ENCODE data around the gene PRG3.

DNA sequence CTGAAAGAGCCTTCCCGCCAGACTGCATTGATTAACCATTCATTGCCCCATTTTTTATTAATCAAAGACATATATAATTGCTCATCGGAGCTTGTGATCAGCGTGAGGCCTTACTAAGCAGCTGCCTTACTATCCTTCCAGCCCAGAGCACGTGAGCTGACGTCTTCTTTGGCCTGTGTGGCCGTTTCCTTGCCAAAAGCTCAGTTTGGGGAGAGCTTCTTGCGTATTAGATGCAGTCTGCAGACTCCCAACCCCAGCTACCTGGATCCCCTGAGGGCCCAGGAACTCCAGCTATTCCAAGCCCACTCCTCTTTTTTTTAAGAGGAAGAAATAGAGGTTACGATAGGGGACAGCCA lies 46.8 kb upstream of the PRG3 start:
- TF ChIP-seq POLR2AphosphoS5 (IDR thresholded peaks at IDR 0.05) (peak in 1 of 3 donors; percentile 22), POLR2A (IDR thresholded peaks at IDR 0.05) (no peak), EP300 (IDR thresholded peaks at IDR 0.05) (no peak)
- TF ChIP-seq, protein P1, sequence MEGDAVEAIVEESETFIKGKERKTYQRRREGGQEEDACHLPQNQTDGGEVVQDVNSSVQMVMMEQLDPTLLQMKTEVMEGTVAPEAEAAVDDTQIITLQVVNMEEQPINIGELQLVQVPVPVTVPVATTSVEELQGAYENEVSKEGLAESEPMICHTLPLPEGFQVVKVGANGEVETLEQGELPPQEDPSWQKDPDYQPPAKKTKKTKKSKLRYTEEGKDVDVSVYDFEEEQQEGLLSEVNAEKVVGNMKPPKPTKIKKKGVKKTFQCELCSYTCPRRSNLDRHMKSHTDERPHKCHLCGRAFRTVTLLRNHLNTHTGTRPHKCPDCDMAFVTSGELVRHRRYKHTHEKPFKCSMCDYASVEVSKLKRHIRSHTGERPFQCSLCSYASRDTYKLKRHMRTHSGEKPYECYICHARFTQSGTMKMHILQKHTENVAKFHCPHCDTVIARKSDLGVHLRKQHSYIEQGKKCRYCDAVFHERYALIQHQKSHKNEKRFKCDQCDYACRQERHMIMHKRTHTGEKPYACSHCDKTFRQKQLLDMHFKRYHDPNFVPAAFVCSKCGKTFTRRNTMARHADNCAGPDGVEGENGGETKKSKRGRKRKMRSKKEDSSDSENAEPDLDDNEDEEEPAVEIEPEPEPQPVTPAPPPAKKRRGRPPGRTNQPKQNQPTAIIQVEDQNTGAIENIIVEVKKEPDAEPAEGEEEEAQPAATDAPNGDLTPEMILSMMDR (IDR thresholded peaks at IDR 0.05), result no peak

Measured in stomach (tissue), 4 donors.